Testis (tissue), 2 donors: Measurements from ENCODE around the gene PCBP3.

Experiments used
- CTCF ChIP-seq, 3 experiments: fragments of 450-650 bp in 2 of 3; fragments of 200-600 bp in 1 of 3; sonication (generic) in 1 of 3; IDR thresholded peaks; one replicate each; pipeline ENCODE4 v1.5.1; 2016 to 2019; ENCODE audit warnings: antibody characterized with exemption in 3 of 3, mild to moderate bottlenecking in 2 of 3, moderate library complexity in 1 of 3
- POLR2A ChIP-seq: fragments of 450-650 bp; IDR thresholded peaks from one replicate; pipeline ENCODE4 v1.6.1; 2017; ENCODE audit warnings: antibody characterized with exemption, mild to moderate bottlenecking, moderate library complexity

GRCh38 chr21:45802425-45802824, 158.9 kb downstream of the PCBP3 start:
- TF ChIP-seq CTCF (IDR thresholded peaks at IDR 0.05) (no peak), POLR2A (no peak)
